GM12878 (cell line): ENCODE results near the gene DLG4. TPM values are rescaled to one million over a fixed set of nuclear protein-coding genes. Genes with fewer than 3 reads are reported as not detected.

ENCODE experiments used
- ATAC-seq: fragments of 200-7000 bp; cut with Tn5 transposase; 3 replicates; pipeline ENCODE4 v1.9.1; 2020; ENCODE audit warnings: mild to moderate bottlenecking, moderate library complexity
- BruUV-seq: library from RNA; stranded (reverse); fragments of 400-500 nt; replicated peaks from 2 replicates; lab custom pipeline; 2021; lab: Mats Ljungman, UMichigan
- CTCF ChIA-PET: fragments of 300-600 bp; sonication (Branson Sonifier 250); formaldehyde crosslinking; extraction: SDS; loops from one replicate; lab custom pipeline; 2021; ENCODE audit warnings: inconsistent platforms; lab: Yijun Ruan, JAX
- POLR2A ChIA-PET: fragments of 350-600 bp; formaldehyde crosslinking; extraction: SDS; loops from one replicate; lab custom pipeline; 2021; ENCODE audit warnings: inconsistent platforms; lab: Charles Lee
- RAD21 ChIA-PET: fragments of 300-600 bp; sonication (Branson Sonifier 250); formaldehyde crosslinking; loops from one replicate; lab custom pipeline; 2023; ENCODE audit warnings: antibody characterized with exemption; ENCODE audit not compliant: unreplicated experiment; lab: Charles Lee
- SMC1A ChIA-PET: fragments of 300-600 bp; sonication (Branson Sonifier 250); formaldehyde crosslinking; loops from one replicate; lab custom pipeline; 2023; ENCODE audit not compliant: unreplicated experiment, uncharacterized antibody; lab: Charles Lee
- DNase-seq: peaks from one replicate; pipeline ENCODE4 v3.0.0-alpha.2; 2011; ENCODE audit warnings: low read depth, low spot score
- FAIRE-seq: peaks from 3 replicates; lab custom pipeline; 2011; peaks lifted over from hg19 to GRCh38; lab: Jason Lieb, UNC
- H2AFZ ChIP-seq: 2 replicates; pipeline ENCODE4 v1.6.0; 2011; ENCODE audit warnings: low read depth, low read length, control low read depth; ENCODE audit not compliant: control insufficient read depth
- H3K27ac ChIP-seq: 2 replicates; pipeline ENCODE4 v1.5.1; 2011; ENCODE audit warnings: control low read depth; ENCODE audit not compliant: control insufficient read depth, insufficient read depth
- H3K27me3 ChIP-seq, 2 experiments: replicated peaks in 1 of 2; 2 replicates each; pipeline versions ENCODE4 v1.6.0 to v1.6.1; 2011; ENCODE audit warnings: low read length in 1 of 2; ENCODE audit not compliant: control insufficient read depth in 2 of 2, insufficient read depth in 2 of 2
- H3K36me3 ChIP-seq, 2 experiments: 2 replicates each; pipeline ENCODE4 v1.5.1; 2011; ENCODE audit warnings: low read length in 1 of 2; ENCODE audit not compliant: control insufficient read depth in 2 of 2, insufficient read depth in 2 of 2
- H3K4me1 ChIP-seq: 2 replicates; pipeline ENCODE4 v1.6.1; 2011; ENCODE audit warnings: mild to moderate bottlenecking, low read length, moderate library complexity, mixed read lengths; ENCODE audit not compliant: control insufficient read depth, insufficient read depth
- H3K4me2 ChIP-seq: 2 replicates; pipeline ENCODE4 v1.6.0; 2011; ENCODE audit warnings: control low read depth; ENCODE audit not compliant: control insufficient read depth, insufficient read depth
- H3K4me3 ChIP-seq: fragments of 200-600 bp; sonication (generic); 2 replicates; pipeline ENCODE4 v1.5.1; 2016
- H3K79me2 ChIP-seq: 2 replicates; pipeline ENCODE4 v1.6.0; 2011; ENCODE audit warnings: low read length; ENCODE audit not compliant: control insufficient read depth, insufficient read depth
- H3K9ac ChIP-seq: 2 replicates; pipeline ENCODE4 v1.8.0; 2011; ENCODE audit warnings: low read length, control low read depth, mixed read lengths; ENCODE audit not compliant: control insufficient read depth, insufficient read depth
- H3K9me3 ChIP-seq: replicated peaks from 3 replicates; pipeline ENCODE4 v1.5.1; 2011; ENCODE audit warnings: mild to moderate bottlenecking, low read length; ENCODE audit not compliant: control insufficient read depth, insufficient read depth
- H4K20me1 ChIP-seq: 2 replicates; pipeline ENCODE4 v1.6.0; 2011; ENCODE audit not compliant: control insufficient read depth, insufficient read depth
- CHD2 ChIP-seq: IDR thresholded peaks from 2 replicates; pipeline ENCODE4 v1.6.1; 2011; ENCODE audit warnings: low read depth, low read length, improper control_type of control experiment, borderline replicate concordance
- EED ChIP-seq: sonication (generic); IDR thresholded peaks from 2 replicates; pipeline ENCODE4 v1.6.1; 2016; ENCODE audit warnings: antibody characterized with exemption, low read depth
- HDAC2 ChIP-seq: fragments of 200-600 bp; sonication (generic); IDR thresholded peaks from 2 replicates; pipeline ENCODE4 v1.6.1; 2017
- JUNB ChIP-seq: IDR thresholded peaks from 2 replicates; pipeline ENCODE4 v1.6.1; 2016; ENCODE audit warnings: antibody characterized with exemption, mild to moderate bottlenecking
- KLF5 ChIP-seq: fragments of 450-650 bp; IDR thresholded peaks from 2 replicates; pipeline ENCODE4 v1.6.1; 2014; ENCODE audit warnings: mild to moderate bottlenecking; ENCODE audit not compliant: partially characterized antibody
- NFIC ChIP-seq: IDR thresholded peaks from 2 replicates; pipeline ENCODE4 v1.6.1; 2012; ENCODE audit warnings: low read depth, mild to moderate bottlenecking, inconsistent platforms, low read length, moderate library complexity
- NR2C2 ChIP-seq: IDR thresholded peaks from 2 replicates; pipeline ENCODE4 v1.6.1; 2011; ENCODE audit warnings: borderline replicate concordance, low read depth; ENCODE audit not compliant: control insufficient read depth, insufficient read length
- RB1 ChIP-seq: fragments of 450-650 bp; formaldehyde crosslinking; IDR thresholded peaks from 2 replicates; pipeline ENCODE4 v1.6.1; 2017; ENCODE audit warnings: mild to moderate bottlenecking, borderline replicate concordance
- SIN3A ChIP-seq: IDR thresholded peaks from 2 replicates; pipeline ENCODE4 v1.6.1; 2012; ENCODE audit warnings: low read depth, low read length, improper control_type of control experiment
- SMAD1 ChIP-seq: fragments of 450-650 bp; IDR thresholded peaks from 2 replicates; pipeline ENCODE4 v1.6.1; 2018; ENCODE audit warnings: mild to moderate bottlenecking, low read depth; ENCODE audit not compliant: partially characterized antibody
- STAT1 ChIP-seq: fragments of 450-650 bp; conservative IDR thresholded peaks from 2 replicates; pipeline ENCODE4 v1.6.1; 2014; ENCODE audit warnings: antibody characterized with exemption, mild to moderate bottlenecking
- WRNIP1 ChIP-seq: IDR thresholded peaks from 2 replicates; pipeline ENCODE4 v1.6.1; 2011; ENCODE audit warnings: low read depth, low read length, improper control_type of control experiment, borderline replicate concordance
- ZZZ3 ChIP-seq: IDR thresholded peaks from 2 replicates; pipeline ENCODE4 v1.6.1; 2011; ENCODE audit warnings: low read depth; ENCODE audit not compliant: control insufficient read depth, insufficient read length
- WGBS: methylation state at CpG from one replicate; pipeline ENCODE4 v1.1.6; 2016; ENCODE audit warnings: low lambda C conversion rate; ENCODE audit not compliant: insufficient replicate concordance, insufficient coverage; ENCODE audit errors: missing lambda C conversion rate; 5-methylcytosine and 5-hydroxymethylcytosine counted together
- in situ Hi-C: fragments of 300-500 bp; cut with MboI; formaldehyde crosslinking; loops from 9 replicates; pipeline ENCODE4 v1.14.3; 2018; ENCODE audit warnings: mixed read lengths
- intact Hi-C: fragments of 100-400 bp; cut with micrococcal nuclease; formaldehyde crosslinking; loops from one replicate; pipeline ENCODE4 v1.14.2; 2022; ENCODE audit not compliant: unreplicated experiment
- polyA plus RNA-seq, 11 experiments: library from polyadenylated mRNA; depleted of rRNA in 4 of 11; unstranded in 6 of 11; stranded (reverse) in 5 of 11; fragments of >200 nt; fragmentation: Nextera tagmentation in 4 of 11; fragmentation: Illumina TruSeq in 1 of 11; extraction: Ambion mirVana in 4 of 11; extraction: Trizol in 1 of 11; gene quantifications; 1 replicate in 1 of 11; 2 replicates in 10 of 11; pipeline versions ENCODE4 v1.2.1 to v1.2.3, GENCODE V29; 2011 to 2016; ENCODE audit warnings: inconsistent platforms in 2 of 11, missing spikeins in 2 of 11, low read depth in 1 of 11
- total RNA-seq, 4 experiments: library from RNA; depleted of rRNA in 3 of 4; stranded (reverse); fragments of >200 nt in 3 of 4; fragmentation: Illumina TruSeq in 1 of 4; extraction: Trizol in 1 of 4; gene quantifications; 2 replicates each; pipeline versions ENCODE4 v1.2.1 to v1.2.3, GENCODE V29; 2013 to 2021
- TF ChIP-seq, protein P1 (sequence below): fragments of 450-650 bp; IDR thresholded peaks from 2 replicates; pipeline ENCODE4 v1.6.1; 2018; ENCODE audit warnings: borderline replicate concordance, mild to moderate bottlenecking; ENCODE audit not compliant: partially characterized antibody
- TF ChIP-seq, protein P2 (sequence below): fragments of 450-650 bp; IDR thresholded peaks from 2 replicates; pipeline ENCODE4 v1.6.1; 2017; ENCODE audit warnings: mild to moderate bottlenecking, moderate library complexity

DLG4 gene
- total and polyA plus RNA-seq, 10 of the 15 experiments (the other 5 are each of a cell fraction or from before 2014, with no cell fraction given): 0.07 to 4.1 (median 1.3) TPM

DNA sequence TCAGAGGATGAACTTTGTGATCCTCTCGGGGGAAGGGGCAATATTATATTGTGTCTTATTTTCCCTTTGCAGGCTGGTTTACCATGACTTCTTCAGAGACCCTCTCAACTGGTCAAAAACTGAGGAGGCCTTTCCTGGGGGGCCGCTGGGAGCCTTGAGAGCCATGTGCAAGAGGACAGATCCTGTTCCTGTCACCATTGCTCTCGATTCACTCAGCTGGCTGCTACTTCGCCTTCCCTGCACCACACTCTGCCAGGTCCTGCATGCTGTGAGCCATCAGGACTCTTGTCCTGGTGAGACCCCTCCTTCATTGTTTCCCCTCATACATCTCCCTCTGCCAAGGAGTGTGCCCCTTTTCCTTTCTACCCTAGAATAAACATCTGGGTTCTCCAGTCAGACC is 34.9 kb upstream of the DLG4 start:
- Histone ChIP-seq H3K9ac (no peak overlapping the region), H3K4me3 (no peak overlapping the region), H3K4me2 (no peak overlapping the region), H4K20me1 (no peaks in the 10 kb centered on the region), H3K79me2 (peaks cover 31% of the 10 kb centered on the region), H3K27me3 (no peaks in the 10 kb centered on the region), H3K4me1 (no peaks in the 10 kb centered on the region; the same call in 1 of the 2 replicates), H3K9me3 (no peaks in the 10 kb centered on the region), H2AFZ (no peak overlapping the region), H3K36me3 (peaks cover 2 to 13% of the 10 kb centered on the region in 2 experiments; a peak in 2 of 4 replicates), H3K27ac (no peak overlapping the region)
- no peak for ATAC-seq
- ChIA-PET CTCF (interaction anchor here (1.2 kb wide), 2 partner anchors 13 to 42 kb away, joined by 4 to 7 read pairs; no protein-coding TSS in a partner anchor), POLR2A (interaction anchor here (0.6 to 1.4 kb wide), 3 partner anchors 34 to 191 kb away, joined by 3 to 4 read pairs (median 3); no protein-coding TSS in a partner anchor), RAD21 (no interaction called here), SMC1A (interaction anchor here (1.5 kb wide), 1 partner anchor 9 kb away, joined by 6 read pairs; no protein-coding TSS in a partner anchor)
- no TSS peak for BruUV-seq
- DNase-seq: no peak
- FAIRE-seq: no peak
- intact Hi-C loops: no loop called here
- 96% methylated on average over 4 of the region's 4 CpGs for WGBS
- in situ Hi-C loops: no loop called here
- TF ChIP-seq NR2C2 (no peak), EED (no peak), CHD2 (no peak), WRNIP1 (no peak), SIN3A (no peak), HDAC2 (no peak), STAT1 (no peak), JUNB (no peak), SMAD1 (no peak), RB1 (no peak), NFIC (no peak), KLF5 (no peak), ZZZ3 (no peak)
- TF ChIP-seq, protein P1, sequence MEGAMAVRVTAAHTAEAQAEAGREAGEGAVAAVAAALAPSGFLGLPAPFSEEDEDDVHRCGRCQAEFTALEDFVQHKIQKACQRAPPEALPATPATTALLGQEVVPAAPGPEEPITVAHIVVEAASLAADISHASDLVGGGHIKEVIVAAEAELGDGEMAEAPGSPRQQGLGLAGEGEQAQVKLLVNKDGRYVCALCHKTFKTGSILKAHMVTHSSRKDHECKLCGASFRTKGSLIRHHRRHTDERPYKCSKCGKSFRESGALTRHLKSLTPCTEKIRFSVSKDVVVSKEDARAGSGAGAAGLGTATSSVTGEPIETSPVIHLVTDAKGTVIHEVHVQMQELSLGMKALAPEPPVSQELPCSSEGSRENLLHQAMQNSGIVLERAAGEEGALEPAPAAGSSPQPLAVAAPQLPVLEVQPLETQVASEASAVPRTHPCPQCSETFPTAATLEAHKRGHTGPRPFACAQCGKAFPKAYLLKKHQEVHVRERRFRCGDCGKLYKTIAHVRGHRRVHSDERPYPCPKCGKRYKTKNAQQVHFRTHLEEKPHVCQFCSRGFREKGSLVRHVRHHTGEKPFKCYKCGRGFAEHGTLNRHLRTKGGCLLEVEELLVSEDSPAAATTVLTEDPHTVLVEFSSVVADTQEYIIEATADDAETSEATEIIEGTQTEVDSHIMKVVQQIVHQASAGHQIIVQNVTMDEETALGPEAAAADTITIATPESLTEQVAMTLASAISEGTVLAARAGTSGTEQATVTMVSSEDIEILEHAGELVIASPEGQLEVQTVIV: no peak
- TF ChIP-seq, protein P2, sequence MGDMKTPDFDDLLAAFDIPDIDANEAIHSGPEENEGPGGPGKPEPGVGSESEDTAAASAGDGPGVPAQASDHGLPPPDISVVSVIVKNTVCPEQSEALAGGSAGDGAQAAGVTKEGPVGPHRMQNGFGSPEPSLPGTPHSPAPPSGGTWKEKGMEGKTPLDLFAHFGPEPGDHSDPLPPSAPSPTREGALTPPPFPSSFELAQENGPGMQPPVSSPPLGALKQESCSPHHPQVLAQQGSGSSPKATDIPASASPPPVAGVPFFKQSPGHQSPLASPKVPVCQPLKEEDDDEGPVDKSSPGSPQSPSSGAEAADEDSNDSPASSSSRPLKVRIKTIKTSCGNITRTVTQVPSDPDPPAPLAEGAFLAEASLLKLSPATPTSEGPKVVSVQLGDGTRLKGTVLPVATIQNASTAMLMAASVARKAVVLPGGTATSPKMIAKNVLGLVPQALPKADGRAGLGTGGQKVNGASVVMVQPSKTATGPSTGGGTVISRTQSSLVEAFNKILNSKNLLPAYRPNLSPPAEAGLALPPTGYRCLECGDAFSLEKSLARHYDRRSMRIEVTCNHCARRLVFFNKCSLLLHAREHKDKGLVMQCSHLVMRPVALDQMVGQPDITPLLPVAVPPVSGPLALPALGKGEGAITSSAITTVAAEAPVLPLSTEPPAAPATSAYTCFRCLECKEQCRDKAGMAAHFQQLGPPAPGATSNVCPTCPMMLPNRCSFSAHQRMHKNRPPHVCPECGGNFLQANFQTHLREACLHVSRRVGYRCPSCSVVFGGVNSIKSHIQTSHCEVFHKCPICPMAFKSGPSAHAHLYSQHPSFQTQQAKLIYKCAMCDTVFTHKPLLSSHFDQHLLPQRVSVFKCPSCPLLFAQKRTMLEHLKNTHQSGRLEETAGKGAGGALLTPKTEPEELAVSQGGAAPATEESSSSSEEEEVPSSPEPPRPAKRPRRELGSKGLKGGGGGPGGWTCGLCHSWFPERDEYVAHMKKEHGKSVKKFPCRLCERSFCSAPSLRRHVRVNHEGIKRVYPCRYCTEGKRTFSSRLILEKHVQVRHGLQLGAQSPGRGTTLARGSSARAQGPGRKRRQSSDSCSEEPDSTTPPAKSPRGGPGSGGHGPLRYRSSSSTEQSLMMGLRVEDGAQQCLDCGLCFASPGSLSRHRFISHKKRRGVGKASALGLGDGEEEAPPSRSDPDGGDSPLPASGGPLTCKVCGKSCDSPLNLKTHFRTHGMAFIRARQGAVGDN: no peak
